HG03025 (cell line): ENCODE results near the gene LMNTD2.
"Not testable (repeated sequence)": the region's sequence is repeated elsewhere in the genome, so short reads cannot be mapped to it uniquely, and the experiment has no call there.

Experiments used
- ATAC-seq: cut with Tn5 transposase; IDR thresholded peaks from one replicate; pipeline ENCODE4 v1.9.1; 2021; ENCODE audit warnings: mild to moderate bottlenecking, moderate library complexity; ENCODE audit not compliant: unreplicated experiment, low FRiP score

The LMNTD2 gene

DNA sequence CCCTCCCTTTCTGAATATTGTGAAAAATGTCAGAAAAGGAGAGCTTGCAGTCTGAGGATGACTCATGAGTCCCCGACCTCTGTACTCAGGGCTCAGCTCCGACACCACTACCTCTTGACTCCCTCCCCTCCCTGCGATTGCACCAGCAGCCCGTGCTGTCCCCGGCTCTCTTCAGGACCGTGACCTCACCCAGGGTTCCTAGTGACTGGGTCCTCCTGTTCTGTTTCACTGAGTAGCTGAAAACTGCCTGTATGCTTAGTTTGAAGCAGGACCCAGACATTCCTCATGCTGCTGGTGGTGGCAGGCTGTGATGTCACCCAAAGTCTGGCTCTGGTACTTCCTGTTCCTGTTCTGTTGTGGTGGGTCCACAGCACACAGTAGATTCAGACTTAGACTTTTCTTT lies 27.4 kb upstream of the LMNTD2 start:
- ATAC-seq, result no peak

DNA sequence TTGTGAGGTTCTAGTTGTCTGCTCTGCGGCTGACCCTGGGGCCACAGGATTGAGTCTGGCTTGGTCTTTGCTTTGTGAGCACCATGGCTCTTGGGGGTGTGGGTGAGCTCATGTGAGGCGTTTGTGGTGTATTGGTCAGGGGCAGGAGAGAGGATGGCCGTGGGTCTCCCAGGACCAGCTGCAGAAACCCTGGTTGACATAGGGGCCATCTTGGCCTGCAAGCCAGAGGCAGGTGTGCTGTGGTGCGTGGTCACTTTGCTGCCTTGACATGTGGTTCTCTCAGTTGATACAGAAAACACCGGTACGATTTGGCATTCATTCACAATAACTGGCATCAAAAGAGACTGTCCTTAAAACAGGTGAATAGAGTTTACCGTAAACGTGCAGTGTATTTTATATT lies 27.0 kb upstream of the LMNTD2 start:
- ATAC-seq, result no peak

GRCh38 chr11:586376-587316 lies 26.1 kb upstream of the LMNTD2 start:
- ATAC-seq, result no peak

DNA sequence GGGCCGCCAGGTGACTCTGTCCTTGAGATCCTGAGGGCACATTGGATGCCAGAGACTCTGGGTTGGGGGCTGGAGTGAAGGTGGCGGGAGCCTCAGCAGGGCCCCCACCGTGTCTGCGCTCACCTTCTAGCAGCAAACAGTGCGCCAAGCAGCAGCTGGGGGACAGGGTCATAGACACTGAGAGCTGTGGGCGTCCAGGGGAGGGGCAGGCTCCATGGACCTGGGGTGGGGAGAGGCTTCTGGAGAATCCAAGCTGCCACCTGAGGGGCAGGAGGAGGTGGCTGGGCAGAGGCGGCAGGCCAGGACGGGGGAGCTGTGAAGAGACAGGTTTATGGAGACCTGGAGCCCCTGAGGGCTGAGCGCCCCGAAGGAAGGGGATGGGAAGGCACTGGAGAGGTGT lies 23.7 kb upstream of the LMNTD2 start:
- ATAC-seq, result no peak

DNA sequence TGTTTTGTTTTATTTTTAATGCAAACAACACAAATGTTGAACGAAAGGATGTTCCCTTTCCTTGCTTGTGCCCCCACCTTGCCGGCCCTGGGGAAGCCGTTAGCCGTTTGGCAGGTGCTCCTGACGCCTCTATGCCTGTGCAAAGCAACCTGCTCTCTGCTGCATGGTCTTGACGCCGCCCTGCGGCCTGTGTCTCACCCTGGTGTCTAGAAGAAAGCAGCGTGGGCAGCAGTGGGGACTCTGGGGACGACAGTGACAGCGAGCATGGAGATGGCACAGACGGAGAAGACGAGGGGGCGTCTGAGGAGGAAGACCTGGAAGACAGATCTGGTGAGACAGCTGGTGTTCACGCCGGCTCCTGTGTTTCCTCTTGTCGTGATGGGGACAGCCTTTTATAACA lies 21.2 kb upstream of the LMNTD2 start:
- no peak for ATAC-seq

DNA sequence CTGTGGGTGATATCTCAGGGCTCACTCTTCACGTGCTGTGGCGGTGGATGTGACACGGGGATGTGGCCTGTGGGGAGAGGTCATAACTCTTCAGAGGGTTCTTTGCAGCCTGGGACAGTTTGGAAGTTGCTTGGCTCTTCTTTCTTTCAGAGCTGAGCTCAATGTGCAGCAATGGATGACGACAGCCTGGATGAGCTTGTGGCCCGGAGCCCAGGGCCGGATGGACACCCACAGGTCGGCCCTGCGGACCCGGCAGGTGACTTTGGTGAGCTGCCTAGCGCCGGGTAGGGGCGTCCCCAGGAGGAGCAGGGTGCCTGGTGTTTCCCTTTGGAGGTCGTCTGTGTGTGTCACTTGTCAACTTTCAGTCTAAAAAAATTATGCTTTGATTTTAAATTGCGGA lies 20.8 kb upstream of the LMNTD2 start:
- no peak for ATAC-seq

DNA sequence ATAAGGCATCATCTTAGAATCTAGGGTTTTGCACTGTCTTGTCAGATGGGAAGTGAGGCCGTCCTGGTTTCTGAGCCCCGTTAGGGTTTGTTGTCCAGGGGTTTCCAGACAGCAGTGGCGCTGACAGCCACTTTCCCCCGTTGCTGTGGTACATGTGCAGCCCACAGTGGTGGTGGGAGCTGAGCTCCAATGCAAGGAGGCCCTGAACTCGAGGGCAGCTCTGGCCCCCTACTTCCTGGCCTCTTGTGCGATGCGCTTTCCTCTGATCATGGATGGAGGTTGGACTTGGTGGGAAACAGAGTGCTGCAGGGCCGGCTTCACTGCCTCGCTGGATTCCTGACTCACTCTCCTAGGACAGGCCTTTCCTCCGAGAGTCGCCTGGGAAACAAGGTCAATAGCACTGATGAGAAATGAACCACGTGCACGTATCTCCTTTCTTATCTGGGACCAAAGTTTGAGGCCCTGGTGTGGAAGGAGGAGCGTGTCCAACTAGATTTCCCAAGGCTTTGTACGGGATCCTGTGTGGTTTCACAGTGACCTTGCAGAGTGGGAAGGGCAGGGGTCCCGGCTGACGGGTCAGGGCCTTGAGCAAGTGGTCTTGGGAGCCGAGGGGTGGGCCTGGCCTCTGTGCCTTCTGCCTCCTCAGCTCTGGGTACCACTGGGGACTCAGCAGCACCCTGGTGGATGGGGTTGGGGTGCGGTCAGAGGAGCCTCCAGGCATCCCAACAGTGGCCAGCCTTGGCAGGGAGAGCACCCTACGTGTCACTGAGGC lies 19.5 kb upstream of the LMNTD2 start:
- no peak for ATAC-seq

DNA sequence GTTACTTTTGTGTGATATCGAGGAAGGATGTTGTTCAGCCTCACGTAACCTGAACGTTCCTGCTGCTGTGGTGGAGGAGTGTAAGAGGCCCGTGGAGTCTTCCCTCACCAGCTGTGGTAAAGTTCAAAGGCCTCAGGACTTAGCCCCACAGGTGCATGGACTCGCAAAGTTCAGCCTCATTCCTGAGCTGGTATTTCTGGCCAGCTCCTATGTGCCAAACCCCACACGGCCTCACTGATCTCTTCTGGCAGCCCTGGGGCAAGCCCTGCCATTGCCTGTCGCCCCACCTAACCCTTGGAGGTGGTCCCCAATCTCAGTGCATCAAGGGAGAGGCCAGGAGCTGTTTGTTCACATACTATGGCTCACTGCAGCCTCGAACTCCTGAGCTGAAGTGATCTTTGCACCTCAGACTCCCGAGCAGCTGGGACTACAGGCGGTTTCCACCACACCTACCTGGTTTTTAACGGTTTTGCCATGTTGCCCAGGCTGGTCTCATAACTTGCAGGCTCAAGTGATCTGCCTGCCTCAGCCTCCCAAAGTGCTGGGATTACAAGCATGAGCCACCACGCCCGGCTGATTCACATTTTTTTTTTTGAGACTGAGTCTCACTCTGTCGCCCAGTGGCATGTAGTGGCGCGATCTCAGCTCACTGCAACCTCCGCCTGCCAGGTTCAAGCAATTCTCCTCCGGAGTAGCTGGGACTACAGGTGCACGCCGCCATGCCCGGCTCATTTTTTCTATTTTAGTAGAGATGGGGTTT lies 17.9 kb upstream of the LMNTD2 start:
- no peak for ATAC-seq

GRCh38 chr11:577611-577894 lies 17.0 kb upstream of the LMNTD2 start:
- ATAC-seq, result no peak

DNA sequence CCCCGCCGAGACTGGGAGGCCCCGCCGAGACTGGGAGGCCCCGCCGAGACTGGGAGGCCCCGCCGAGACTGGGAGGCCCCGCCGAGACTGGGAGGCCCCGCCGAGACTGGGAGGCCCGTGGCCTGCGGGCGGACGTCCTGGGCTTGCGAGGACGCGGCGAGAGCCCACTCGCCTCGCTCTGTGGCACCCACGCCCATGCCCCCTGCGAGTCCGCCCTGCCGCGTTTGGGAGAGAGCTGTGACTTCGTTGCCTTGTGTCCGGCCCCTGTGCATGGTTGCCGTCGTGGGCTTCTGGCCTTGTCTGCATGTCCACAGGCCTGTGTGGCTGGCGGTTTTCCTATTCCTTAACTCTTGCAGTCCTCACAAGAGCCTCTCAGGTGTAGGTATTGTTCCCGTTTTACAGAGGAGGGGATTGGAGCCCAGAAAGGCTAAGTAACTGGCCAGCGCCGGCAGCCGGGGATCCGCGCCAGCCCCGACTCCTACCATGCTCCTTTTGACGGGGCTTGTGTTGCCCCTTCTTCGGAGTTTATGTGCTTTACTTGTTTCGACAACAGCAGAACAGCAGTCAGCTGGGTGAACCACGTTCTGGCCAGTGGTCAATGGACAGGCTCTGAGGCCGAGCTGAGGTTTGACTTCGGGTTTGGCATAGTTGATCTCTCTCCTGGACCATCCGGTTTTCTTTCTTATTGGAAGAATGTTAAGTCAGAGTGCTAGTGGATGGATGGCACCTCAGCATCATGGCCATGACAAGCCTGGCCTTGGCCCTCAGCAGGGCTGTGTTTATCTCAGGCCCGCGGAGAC lies 16.5 kb upstream of the LMNTD2 start:
- no peak for ATAC-seq

GRCh38 chr11:575996-576768 lies 15.6 kb upstream of the LMNTD2 start, which contains the start of gene PHRF1:
Gene PHRF1 (plus strand): TSS chr11:576470. CDS start chr11:581513, 5,043 bp downstream.
- ATAC-seq, result peak; percentile 75

DNA sequence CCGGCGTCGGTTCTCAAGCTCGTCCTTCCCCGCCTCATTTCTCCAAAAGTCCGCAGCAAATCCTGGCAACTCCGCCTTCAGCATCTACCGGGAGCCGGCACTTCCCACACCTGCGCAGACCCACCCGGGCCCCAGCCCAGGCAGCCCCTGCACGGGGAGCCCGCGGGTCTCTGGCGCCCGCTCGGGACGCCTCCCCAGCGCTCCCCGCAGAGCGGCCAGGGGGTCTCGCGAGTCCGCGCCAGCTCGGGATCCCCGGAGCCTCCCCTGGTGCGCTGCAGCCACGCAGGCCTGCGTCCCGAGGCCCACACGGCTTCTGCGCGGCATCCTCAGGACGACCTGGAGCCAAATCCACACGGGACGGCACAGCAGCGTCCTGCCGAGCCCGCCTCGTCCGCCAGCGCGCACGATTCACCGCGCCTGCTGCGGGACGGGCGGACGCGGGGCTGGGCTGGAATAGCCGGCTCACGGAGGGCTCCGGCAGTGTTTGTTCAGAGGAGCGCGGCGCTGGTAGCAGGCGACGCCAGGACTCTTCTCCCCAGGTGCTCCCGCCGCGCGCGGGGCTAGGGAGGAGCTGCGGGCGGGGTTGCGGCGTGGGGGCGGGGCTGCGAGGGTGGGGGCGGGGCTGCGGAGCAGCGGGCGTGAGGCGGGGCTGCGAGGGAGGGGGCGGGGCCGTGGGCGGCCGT lies 14.9 kb upstream of the LMNTD2 start:
- peak; percentile 19 for ATAC-seq

- ATAC-seq, result peak; percentile 2
Observed at GRCh38 chr11:574632-575312, 14.2 kb upstream of the LMNTD2 start.

- not testable (repeated sequence) for ATAC-seq
Observed at GRCh38 chr11:574031-574570, 13.6 kb upstream of the LMNTD2 start.

- no peak for ATAC-seq
Observed at GRCh38 chr11:573146-573759, 12.7 kb upstream of the LMNTD2 start.

- ATAC-seq, result no peak
Observed at GRCh38 chr11:571802-572185, 11.3 kb upstream of the LMNTD2 start.

GRCh38 chr11:569158-569885 lies 8.8 kb upstream of the LMNTD2 start:
- ATAC-seq, result no peak
